Measurements from ENCODE around the gene LAMA4. TPM values are rescaled to one million over a fixed set of nuclear protein-coding genes. Genes with fewer than 3 reads are reported as not detected.

The LAMA4 gene
- total and polyA plus RNA-seq, 2 of the 13 experiments (the other 11 are each of a cell fraction or from before 2014, with no cell fraction given): not detected

DNA sequence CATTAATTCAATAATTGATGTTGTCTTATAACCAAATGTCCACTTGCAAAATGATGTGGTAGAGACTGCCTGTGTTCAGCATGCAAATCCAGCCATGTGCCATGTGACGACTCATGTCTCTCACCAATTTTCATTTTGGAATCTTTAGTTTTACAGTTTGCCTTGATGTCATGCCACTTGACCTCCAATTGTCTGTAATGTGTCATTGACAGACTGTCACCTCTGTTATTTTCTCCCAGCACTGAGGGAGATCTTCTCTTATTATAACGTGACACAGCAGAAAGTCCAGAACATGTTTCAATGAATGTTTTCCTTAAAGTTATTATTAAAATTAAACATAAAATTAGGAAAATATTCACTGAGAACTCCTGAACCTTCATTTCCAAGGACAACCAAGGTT, 56.7 kb downstream of the LAMA4 start:
- BruUV-seq (replicated peaks): no TSS peak
- TF ChIP-seq HOXD1 (CRISPR knock-in tag; IDR thresholded peaks at IDR 0.05) (no peak), GPN1 (CRISPR knock-in tag; IDR thresholded peaks at IDR 0.05; ENCODE audit: borderline replicate concordance) (no peak), NFE2L2 (IDR thresholded peaks at IDR 0.05; ENCODE audit: low read length) (0 out of 2 replicates have a peak, but pooled peaks have one; percentile 31), FOXK1 (CRISPR knock-in tag; IDR thresholded peaks at IDR 0.05; ENCODE audit: borderline replicate concordance, low read depth) (no peak)
- H4K20me1 ChIP-seq (ENCODE audit: insufficient read depth, low read length): no peaks in the 10 kb centered on the region
- no peaks in the 10 kb centered on the region for H3K9me3 ChIP-seq (ENCODE audit: low read length)
- WGBS (ENCODE audit: low lambda C conversion rate): 30% methylated on average over 2 of the region's 2 CpGs
- no peak overlapping the region for H3K4me2 ChIP-seq (ENCODE audit: low read depth, low read length)
- H3K27me3 ChIP-seq (ENCODE audit: control insufficient read depth in 1 of 2, insufficient read depth in 2 of 2, low read length in 2 of 2): no peaks in the 10 kb centered on the region; a peak in 1 of 5 replicates
- no peak overlapping the region for H3K27ac ChIP-seq (ENCODE audit: extremely low read length, insufficient read depth, low read length)
- in situ Hi-C loops (cut with HindIII; ENCODE audit: extremely low pct_ligation_motif_present, low pct_unique_long_range_greater_than_20kb): no loop called here
- POLR2A ChIA-PET: no interaction called here
- CTCF ChIA-PET (ENCODE audit: low intra/inter-chr PET ratio, low total read pairs): no interaction called here
- intact Hi-C loops (cut with micrococcal nuclease; ENCODE audit: unreplicated experiment): no loop called here
- H3K79me2 ChIP-seq (ENCODE audit: insufficient read depth, low read length): no peaks in the 10 kb centered on the region
- DNase-seq (ENCODE audit: low spot score) (no peak), ATAC-seq (no peak), FAIRE-seq (no peak)
- H3K4me3 ChIP-seq (replicated peaks in 1 of 3; ENCODE audit: insufficient read depth in 1 of 3, low read depth in 2 of 3, low read length in 3 of 3): no peak overlapping the region
- peaks cover 11% of the 10 kb centered on the region; the same call in 1 of the 2 replicates for H3K4me1 ChIP-seq (ENCODE audit: insufficient read depth, low read length)
- H2AFZ ChIP-seq (ENCODE audit: low read length): no peak overlapping the region
- H3K36me3 ChIP-seq (replicated peaks in 1 of 2; ENCODE audit: control insufficient read depth in 1 of 2, insufficient read depth in 2 of 2, low read length in 2 of 2): no peaks in the 10 kb centered on the region
- no peak overlapping the region for H3K9ac ChIP-seq (ENCODE audit: insufficient read depth, low read depth, low read length)

DNA sequence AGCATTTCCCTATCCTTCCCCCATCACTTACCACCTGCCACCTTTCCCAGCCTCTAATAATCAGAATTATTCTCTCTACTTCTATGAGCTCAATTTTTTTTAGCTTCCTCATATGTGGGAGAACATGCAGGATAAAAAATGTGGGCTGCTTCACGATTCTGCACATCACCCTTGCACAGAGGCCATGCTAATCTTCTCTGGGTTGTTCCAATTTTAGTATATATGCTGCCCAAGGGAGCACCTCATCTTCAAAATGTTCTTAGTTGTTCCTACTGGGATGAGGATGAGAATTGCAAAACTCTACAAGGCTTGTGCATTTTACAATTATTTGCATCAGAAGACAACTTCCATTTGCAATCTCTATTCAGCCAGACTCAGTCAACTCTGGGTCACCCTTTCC, 58.1 kb downstream of the LAMA4 start:
- DNase-seq (ENCODE audit: low spot score) (no peak), FAIRE-seq (no peak), ATAC-seq (no peak)
- Histone ChIP-seq H3K36me3 (replicated peaks in 1 of 2; ENCODE audit: control insufficient read depth in 1 of 2, insufficient read depth in 2 of 2, low read length in 2 of 2) (no peaks in the 10 kb centered on the region), H2AFZ (ENCODE audit: low read length) (no peak overlapping the region), H3K4me3 (replicated peaks in 1 of 3; ENCODE audit: insufficient read depth in 1 of 3, low read depth in 2 of 3, low read length in 3 of 3) (no peak overlapping the region), H3K4me1 (ENCODE audit: insufficient read depth, low read length) (peaks cover 11% of the 10 kb centered on the region; the same call in 1 of the 2 replicates), H3K9me3 (ENCODE audit: low read length) (no peaks in the 10 kb centered on the region), H3K79me2 (ENCODE audit: insufficient read depth, low read length) (no peaks in the 10 kb centered on the region), H3K9ac (ENCODE audit: insufficient read depth, low read depth, low read length) (no peak overlapping the region), H4K20me1 (ENCODE audit: insufficient read depth, low read length) (no peaks in the 10 kb centered on the region), H3K27me3 (ENCODE audit: control insufficient read depth in 1 of 2, insufficient read depth in 2 of 2, low read length in 2 of 2) (no peaks in the 10 kb centered on the region; a peak in 1 of 5 replicates), H3K4me2 (ENCODE audit: low read depth, low read length) (no peak overlapping the region), H3K27ac (ENCODE audit: extremely low read length, insufficient read depth, low read length) (no peak overlapping the region)
- POLR2A ChIA-PET: no interaction called here
- TF ChIP-seq NFE2L2 (IDR thresholded peaks at IDR 0.05; ENCODE audit: low read length): no peak
- TF ChIP-seq, protein P1, sequence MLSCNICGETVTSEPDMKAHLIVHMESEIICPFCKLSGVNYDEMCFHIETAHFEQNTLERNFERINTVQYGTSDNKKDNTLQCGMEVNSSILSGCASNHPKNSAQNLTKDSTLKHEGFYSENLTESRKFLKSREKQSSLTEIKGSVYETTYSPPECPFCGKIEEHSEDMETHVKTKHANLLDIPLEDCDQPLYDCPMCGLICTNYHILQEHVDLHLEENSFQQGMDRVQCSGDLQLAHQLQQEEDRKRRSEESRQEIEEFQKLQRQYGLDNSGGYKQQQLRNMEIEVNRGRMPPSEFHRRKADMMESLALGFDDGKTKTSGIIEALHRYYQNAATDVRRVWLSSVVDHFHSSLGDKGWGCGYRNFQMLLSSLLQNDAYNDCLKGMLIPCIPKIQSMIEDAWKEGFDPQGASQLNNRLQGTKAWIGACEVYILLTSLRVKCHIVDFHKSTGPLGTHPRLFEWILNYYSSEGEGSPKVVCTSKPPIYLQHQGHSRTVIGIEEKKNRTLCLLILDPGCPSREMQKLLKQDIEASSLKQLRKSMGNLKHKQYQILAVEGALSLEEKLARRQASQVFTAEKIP (CRISPR knock-in tag; IDR thresholded peaks at IDR 0.05; ENCODE audit: borderline replicate concordance): no peak
- no peak for TF ChIP-seq PHF8 (CRISPR knock-in tag; IDR thresholded peaks at IDR 0.05)
- intact Hi-C loops (cut with micrococcal nuclease; ENCODE audit: unreplicated experiment) (no loop called here), in situ Hi-C loops (cut with HindIII; ENCODE audit: extremely low pct_ligation_motif_present, low pct_unique_long_range_greater_than_20kb) (no loop called here)
- CTCF ChIA-PET (ENCODE audit: low intra/inter-chr PET ratio, low total read pairs): no interaction called here
- 0% methylated on average over 1 of the region's 1 CpG for WGBS (ENCODE audit: low lambda C conversion rate)
- BruUV-seq (replicated peaks): no TSS peak
